Liver (tissue), 9 donors: ENCODE results near the gene SPN. TPM values are rescaled to one million over a fixed set of nuclear protein-coding genes. Genes with fewer than 3 reads are reported as not detected.

Source experiments
- DNase-seq: peaks from one replicate; pipeline ENCODE4 v3.0.0-alpha.2; 2017; ENCODE audit warnings: low spot score
- H3K27ac ChIP-seq, 2 donors: one replicate each; pipeline ENCODE4 v1.7.0; 2013; ENCODE audit warnings: inconsistent platforms in 2 of 2, low read length in 2 of 2, control low read depth in 1 of 2, low read depth in 1 of 2, mild to moderate bottlenecking in 1 of 2
- H3K27me3 ChIP-seq, 4 donors: one replicate each; pipeline versions ENCODE4 v1.6.1 to v1.7.0; 2013; ENCODE audit warnings: low read length in 3 of 4, inconsistent platforms in 1 of 4, mild to moderate bottlenecking in 1 of 4, moderate library complexity in 1 of 4; ENCODE audit not compliant: control insufficient read depth in 4 of 4, insufficient read depth in 4 of 4
- H3K36me3 ChIP-seq, 4 donors: one replicate each; pipeline versions ENCODE4 v1.6.1 to v1.7.0; 2013; ENCODE audit warnings: low read length in 3 of 4, mild to moderate bottlenecking in 3 of 4, low read depth in 1 of 4, moderate library complexity in 1 of 4; ENCODE audit not compliant: control insufficient read depth in 4 of 4, insufficient read depth in 3 of 4
- H3K4me1 ChIP-seq, 4 donors: one replicate each; pipeline versions ENCODE4 v1.6.1 to v1.7.0; 2013; ENCODE audit warnings: low read length in 3 of 4, mild to moderate bottlenecking in 3 of 4, moderate library complexity in 1 of 4; ENCODE audit not compliant: control insufficient read depth in 4 of 4, insufficient read depth in 4 of 4
- H3K4me3 ChIP-seq, 3 donors: one replicate each; pipeline versions ENCODE4 v1.6.1 to v1.7.0; 2013; ENCODE audit warnings: low read length in 3 of 3, control low read depth in 1 of 3, low read depth in 1 of 3, mild to moderate bottlenecking in 1 of 3
- H3K9ac ChIP-seq, 2 donors: one replicate each; pipeline ENCODE4 v1.7.0; 2013; ENCODE audit warnings: low read length in 2 of 2, mild to moderate bottlenecking in 2 of 2, moderate library complexity in 2 of 2, control low read depth in 1 of 2, low read depth in 1 of 2
- H3K9me3 ChIP-seq, 4 donors: one replicate each; pipeline versions ENCODE4 v1.6.1 to v1.7.0; 2013; ENCODE audit warnings: low read length in 3 of 4; ENCODE audit not compliant: control insufficient read depth in 4 of 4
- ATF3 ChIP-seq: IDR thresholded peaks from 2 replicates; pipeline ENCODE4 v1.6.1; 2016; ENCODE audit warnings: antibody characterized with exemption
- CTCF ChIP-seq: fragments of 150-350 bp; IDR thresholded peaks from 2 replicates; pipeline ENCODE4 v1.5.1; 2017; ENCODE audit warnings: improper control_type of control experiment, low read depth, low read length; ENCODE audit not compliant: missing input control
- EGR1 ChIP-seq, 2 donors: IDR thresholded peaks; 2 replicates each; pipeline ENCODE4 v1.6.1; 2016 to 2018; ENCODE audit warnings: antibody characterized with exemption in 2 of 2, low read depth in 2 of 2
- FOXA1 ChIP-seq: IDR thresholded peaks from 2 replicates; pipeline ENCODE4 v1.6.1; 2016; ENCODE audit warnings: antibody characterized with exemption
- FOXA2 ChIP-seq: IDR thresholded peaks from 2 replicates; pipeline ENCODE4 v1.6.1; 2016; ENCODE audit warnings: antibody characterized with exemption
- GABPA ChIP-seq, 2 donors: IDR thresholded peaks in 1 of 2; conservative IDR thresholded peaks in 1 of 2; 2 replicates each; pipeline ENCODE4 v1.6.1; 2016; ENCODE audit warnings: antibody characterized with exemption in 2 of 2, mild to moderate bottlenecking in 1 of 2, moderate library complexity in 1 of 2
- HNF4A ChIP-seq, 2 donors: conservative IDR thresholded peaks; 2 replicates each; pipeline ENCODE4 v1.6.1; 2016; ENCODE audit warnings: antibody characterized with exemption in 2 of 2, mild to moderate bottlenecking in 2 of 2
- HNF4G ChIP-seq: IDR thresholded peaks from 2 replicates; pipeline ENCODE4 v1.6.1; 2016; ENCODE audit warnings: antibody characterized with exemption
- JUND ChIP-seq, 2 donors: IDR thresholded peaks; 2 replicates each; pipeline ENCODE4 v1.6.1; 2016; ENCODE audit warnings: antibody characterized with exemption in 2 of 2
- MAX ChIP-seq: IDR thresholded peaks from 2 replicates; pipeline ENCODE4 v1.6.1; 2016; ENCODE audit warnings: antibody characterized with exemption
- NR2F2 ChIP-seq: IDR thresholded peaks from 2 replicates; pipeline ENCODE4 v1.6.1; 2016; ENCODE audit warnings: antibody characterized with exemption
- RAD21 ChIP-seq, 2 donors: IDR thresholded peaks; 2 replicates each; pipeline ENCODE4 v1.6.1; 2016; ENCODE audit warnings: antibody characterized with exemption in 2 of 2, mild to moderate bottlenecking in 2 of 2
- REST ChIP-seq: IDR thresholded peaks from 2 replicates; pipeline ENCODE4 v1.6.1; 2016; ENCODE audit warnings: antibody characterized with exemption, mild to moderate bottlenecking
- RXRA ChIP-seq, 2 donors: IDR thresholded peaks; 2 replicates each; pipeline ENCODE4 v1.6.1; 2017 to 2018; ENCODE audit warnings: antibody characterized with exemption in 2 of 2, mild to moderate bottlenecking in 1 of 2
- SP1 ChIP-seq: IDR thresholded peaks from 2 replicates; pipeline ENCODE4 v1.6.1; 2018; ENCODE audit warnings: antibody characterized with exemption, mild to moderate bottlenecking
- TAF1 ChIP-seq: conservative IDR thresholded peaks from 2 replicates; pipeline ENCODE4 v1.6.1; 2016; ENCODE audit warnings: antibody characterized with exemption, mild to moderate bottlenecking
- YY1 ChIP-seq: IDR thresholded peaks from 2 replicates; pipeline ENCODE4 v1.6.1; 2016; ENCODE audit warnings: antibody characterized with exemption, mild to moderate bottlenecking
- ZBTB33 ChIP-seq: IDR thresholded peaks from 2 replicates; pipeline ENCODE4 v1.6.1; 2016; ENCODE audit warnings: antibody characterized with exemption
- whole genome bisulfite sequencing: extraction: QIAGEN DNeasy Blood & Tissue Kit; methylation state at CpG from one replicate; pipeline ENCODE4 v1.1.7; 2013; 5-methylcytosine and 5-hydroxymethylcytosine counted together
- polyA plus RNA-seq, 2 donors: library from polyadenylated mRNA; stranded (reverse) in 1 of 2; unstranded in 1 of 2; fragments of 200-250 nt in 1 of 2; fragments of >200 nt in 1 of 2; fragmentation: Nextera tagmentation in 1 of 2; extraction: Ambion mirVana in 1 of 2; gene quantifications; one replicate each; pipeline versions ENCODE4 v1.2.1 to v1.2.3, GENCODE V29; 2013 to 2015
- total RNA-seq, 2 donors: library from RNA; depleted of rRNA; stranded (reverse); fragments of >200 nt; gene quantifications; one replicate each; pipeline ENCODE4 v1.2.3, GENCODE V29; 2014
- donor health status: healthy.
- donor health status: healthy.
- donor health status: healthy.
- donor health status: healthy.
- donor health status: healthy.

SPN gene
- total and polyA plus RNA-seq, 4 donors = 0.85 to 31.2 (median 0.91) TPM

GRCh38 chr16:29643596-29643995 lies 19.5 kb upstream of the SPN start:
- no peak overlapping the region for H3K4me3 ChIP-seq
- H3K4me1 ChIP-seq = peaks cover 0 to 2% (median 0%) of the 10 kb centered on the region in 4 donors
- DNase-seq = no peak
- no peaks in the 10 kb centered on the region for H3K9me3 ChIP-seq
- TF ChIP-seq CTCF (no peak), FOXA1 (no peak), JUND (IDR thresholded peaks at IDR 0.05) (no peak), HNF4A (conservative IDR thresholded peaks at IDR 0.05) (no peak), MAX (no peak), REST (no peak), FOXA2 (no peak), NR2F2 (no peak), GABPA (IDR thresholded peaks at IDR 0.05 in 1 of 2, conservative IDR thresholded peaks at IDR 0.05 in 1 of 2) (no peak), EGR1 (IDR thresholded peaks at IDR 0.05; ENCODE audit: low read depth in 2 of 2) (no peak), HNF4G (no peak), TAF1 (no peak), YY1 (no peak), RXRA (IDR thresholded peaks at IDR 0.05) (no peak), RAD21 (IDR thresholded peaks at IDR 0.05) (no peak), ZBTB33 (no peak), SP1 (no peak), ATF3 (no peak)
- no peak overlapping the region for H3K27ac ChIP-seq
- WGBS = 95% methylated on average over 7 of the region's 7 CpGs
- H3K9ac ChIP-seq = no peak overlapping the region
- H3K36me3 ChIP-seq = no peaks in the 10 kb centered on the region
- H3K27me3 ChIP-seq = no peaks in the 10 kb centered on the region
